Neural progenitor cell (in vitro differentiated cells): ENCODE measurements around the gene CAV3.
"Not testable (repeated sequence)": the region's sequence is repeated elsewhere in the genome, so short reads cannot be mapped to it uniquely, and the experiment has no call there.

ENCODE experiments used
- EZH2 ChIP-seq: fragments of 200-600 bp; sonication (generic); IDR thresholded peaks from 2 replicates; pipeline ENCODE4 v1.6.1; 2017; ENCODE audit warnings: antibody characterized with exemption, mild to moderate bottlenecking, moderate library complexity
- TF ChIP-seq, protein P1 (sequence below): fragments of 200-600 bp; sonication (generic); IDR thresholded peaks from 2 replicates; pipeline ENCODE4 v1.5.1; 2017; ENCODE audit warnings: antibody characterized with exemption, mild to moderate bottlenecking

DNA sequence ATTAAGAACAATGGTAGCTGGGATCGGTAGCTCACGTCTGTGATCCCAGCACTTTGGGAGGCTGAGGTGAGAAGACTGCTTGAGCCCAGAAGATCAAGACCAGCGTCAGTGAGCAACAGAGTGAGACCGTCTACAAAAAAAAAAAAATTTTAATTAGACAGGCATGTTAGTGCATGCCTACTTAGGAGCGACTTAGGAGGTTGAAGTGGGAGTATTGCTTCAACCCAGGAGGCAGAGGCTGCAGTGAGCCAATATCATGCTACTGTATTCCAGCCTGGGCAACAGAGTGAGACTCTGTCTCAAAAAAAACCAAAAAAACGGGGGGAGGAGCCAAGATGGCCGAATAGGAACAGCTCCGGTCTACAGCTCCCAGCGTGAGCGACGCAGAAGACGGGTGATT, 17.8 kb upstream of the CAV3 start:
- TF ChIP-seq, protein P1, sequence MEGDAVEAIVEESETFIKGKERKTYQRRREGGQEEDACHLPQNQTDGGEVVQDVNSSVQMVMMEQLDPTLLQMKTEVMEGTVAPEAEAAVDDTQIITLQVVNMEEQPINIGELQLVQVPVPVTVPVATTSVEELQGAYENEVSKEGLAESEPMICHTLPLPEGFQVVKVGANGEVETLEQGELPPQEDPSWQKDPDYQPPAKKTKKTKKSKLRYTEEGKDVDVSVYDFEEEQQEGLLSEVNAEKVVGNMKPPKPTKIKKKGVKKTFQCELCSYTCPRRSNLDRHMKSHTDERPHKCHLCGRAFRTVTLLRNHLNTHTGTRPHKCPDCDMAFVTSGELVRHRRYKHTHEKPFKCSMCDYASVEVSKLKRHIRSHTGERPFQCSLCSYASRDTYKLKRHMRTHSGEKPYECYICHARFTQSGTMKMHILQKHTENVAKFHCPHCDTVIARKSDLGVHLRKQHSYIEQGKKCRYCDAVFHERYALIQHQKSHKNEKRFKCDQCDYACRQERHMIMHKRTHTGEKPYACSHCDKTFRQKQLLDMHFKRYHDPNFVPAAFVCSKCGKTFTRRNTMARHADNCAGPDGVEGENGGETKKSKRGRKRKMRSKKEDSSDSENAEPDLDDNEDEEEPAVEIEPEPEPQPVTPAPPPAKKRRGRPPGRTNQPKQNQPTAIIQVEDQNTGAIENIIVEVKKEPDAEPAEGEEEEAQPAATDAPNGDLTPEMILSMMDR: not testable (repeated sequence)
- not testable (repeated sequence) for TF ChIP-seq EZH2
